Keratinocyte (primary cell): ENCODE measurements around the gene CCDC148.

Source experiments
- EZH2 ChIP-seq: IDR thresholded peaks from one replicate; pipeline ENCODE4 v1.6.1; 2012; ENCODE audit warnings: inconsistent platforms, mild to moderate bottlenecking, low read length, moderate library complexity
- TF ChIP-seq, protein P1 (sequence below), 3 experiments: IDR thresholded peaks in 1 of 3; conservative IDR thresholded peaks in 1 of 3; optimal IDR thresholded peaks in 1 of 3; 2 replicates in 2 of 3; 3 replicates in 1 of 3; pipeline versions ENCODE3 to v1.5.1; 2011; ENCODE audit warnings: low read length in 3 of 3, mild to moderate bottlenecking in 3 of 3, moderate library complexity in 2 of 3, control low read depth in 1 of 3, inconsistent platforms in 1 of 3; ENCODE audit not compliant: insufficient read depth in 2 of 3; ENCODE audit errors: extremely low read depth in 1 of 3

DNA sequence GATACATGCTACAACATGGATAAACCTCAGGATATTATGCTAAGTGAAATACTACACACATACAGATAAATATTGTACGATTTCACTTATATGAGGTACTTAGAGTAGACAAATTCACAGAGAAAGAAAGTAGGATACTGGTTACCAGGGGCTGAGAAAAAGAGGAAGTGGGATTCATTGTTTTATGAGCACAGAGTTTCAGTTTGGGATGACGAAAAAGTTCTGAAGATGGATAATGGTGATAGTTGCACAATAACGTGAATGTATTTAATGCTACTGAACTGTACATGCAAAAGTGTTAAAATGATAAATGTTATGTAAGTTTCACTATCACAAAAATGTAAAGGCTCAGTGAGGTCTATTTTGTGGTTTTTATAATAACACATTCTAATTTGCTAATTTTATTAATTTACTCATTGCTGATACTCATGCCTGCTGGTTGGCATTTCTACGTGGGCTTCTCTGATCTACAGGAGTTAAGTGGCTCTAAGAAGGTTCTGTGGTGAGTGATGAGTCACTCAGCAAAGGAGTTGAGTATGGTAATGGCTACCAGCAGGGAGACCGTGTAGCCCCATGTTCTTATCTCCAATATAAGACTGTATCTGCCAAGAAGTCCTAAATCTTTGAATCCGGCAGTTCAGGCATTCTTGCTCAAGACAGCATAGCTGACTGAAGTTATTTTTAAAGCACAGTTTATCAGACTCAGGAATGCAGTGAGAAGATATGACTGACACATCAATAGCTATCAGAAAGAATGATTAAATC lies 313.8 kb downstream of the CCDC148 start:
- TF ChIP-seq EZH2, result no peak
- TF ChIP-seq, protein P1, sequence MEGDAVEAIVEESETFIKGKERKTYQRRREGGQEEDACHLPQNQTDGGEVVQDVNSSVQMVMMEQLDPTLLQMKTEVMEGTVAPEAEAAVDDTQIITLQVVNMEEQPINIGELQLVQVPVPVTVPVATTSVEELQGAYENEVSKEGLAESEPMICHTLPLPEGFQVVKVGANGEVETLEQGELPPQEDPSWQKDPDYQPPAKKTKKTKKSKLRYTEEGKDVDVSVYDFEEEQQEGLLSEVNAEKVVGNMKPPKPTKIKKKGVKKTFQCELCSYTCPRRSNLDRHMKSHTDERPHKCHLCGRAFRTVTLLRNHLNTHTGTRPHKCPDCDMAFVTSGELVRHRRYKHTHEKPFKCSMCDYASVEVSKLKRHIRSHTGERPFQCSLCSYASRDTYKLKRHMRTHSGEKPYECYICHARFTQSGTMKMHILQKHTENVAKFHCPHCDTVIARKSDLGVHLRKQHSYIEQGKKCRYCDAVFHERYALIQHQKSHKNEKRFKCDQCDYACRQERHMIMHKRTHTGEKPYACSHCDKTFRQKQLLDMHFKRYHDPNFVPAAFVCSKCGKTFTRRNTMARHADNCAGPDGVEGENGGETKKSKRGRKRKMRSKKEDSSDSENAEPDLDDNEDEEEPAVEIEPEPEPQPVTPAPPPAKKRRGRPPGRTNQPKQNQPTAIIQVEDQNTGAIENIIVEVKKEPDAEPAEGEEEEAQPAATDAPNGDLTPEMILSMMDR (optimal IDR thresholded peaks at IDR 0.05 in 1 of 3, IDR thresholded peaks at IDR 0.05 in 1 of 3, conservative IDR thresholded peaks at IDR 0.05 in 1 of 3; ENCODE audit: extremely low read depth in 1 of 3, insufficient read depth in 2 of 3, low read length in 3 of 3), result no peak
